GM19468 (cell line): ENCODE data around the gene CEP78.

Experiments
- ATAC-seq: cut with Tn5 transposase; IDR thresholded peaks from one replicate; pipeline ENCODE4 v1.9.1; 2021; ENCODE audit warnings: mild to moderate bottlenecking, moderate library complexity, moderate number of reproducible peaks; ENCODE audit not compliant: unreplicated experiment; ENCODE audit errors: extremely low read depth

Gene CEP78

DNA sequence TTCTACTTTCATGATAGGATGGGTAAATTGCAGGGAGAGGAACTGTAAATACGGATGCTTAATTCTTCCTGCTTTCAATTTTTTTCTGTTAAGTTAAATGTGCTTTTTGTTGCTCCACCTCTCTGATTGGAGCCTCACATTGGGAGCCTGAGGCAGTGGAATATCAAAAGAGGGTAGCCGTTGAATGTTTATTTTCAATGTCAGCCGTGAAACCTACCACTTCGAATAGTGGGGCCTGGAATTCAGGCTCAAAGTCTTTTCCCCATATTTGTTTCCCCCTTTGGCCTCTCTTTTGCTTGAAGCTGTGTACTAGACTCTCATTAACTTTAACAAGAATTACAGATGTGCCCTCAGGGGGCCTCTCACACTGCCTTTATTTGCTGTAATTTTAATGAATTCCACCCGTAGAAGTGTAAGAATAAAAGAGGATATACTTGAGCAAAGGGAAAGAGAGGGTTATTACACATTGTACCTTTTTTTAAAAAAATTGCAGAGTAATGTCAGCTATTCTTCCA, 90.0 kb downstream of the CEP78 start:
- ATAC-seq, result no peak

DNA sequence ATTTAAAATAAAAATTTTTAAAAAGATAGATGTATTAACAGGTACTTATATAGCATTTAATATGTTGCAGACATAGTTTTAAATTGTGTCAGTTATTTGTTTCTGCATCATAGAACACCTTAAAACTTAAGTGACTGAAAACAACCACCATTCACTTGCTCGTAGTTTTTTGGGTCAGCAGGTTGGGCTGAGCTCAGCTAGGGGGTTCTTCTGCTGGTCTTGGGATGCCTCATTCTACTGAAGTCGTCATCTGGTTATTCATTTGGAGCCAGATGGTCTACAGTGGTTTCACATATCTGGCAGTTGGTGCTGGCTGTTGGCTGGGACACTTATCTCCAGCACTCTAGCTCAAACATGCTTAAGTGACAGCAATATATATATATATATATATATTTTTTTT, 90.7 kb downstream of the CEP78 start:
- no peak for ATAC-seq
